Measurements from ENCODE around the gene MTHFD1L.

Gene MTHFD1L

GRCh38 chr6:150898399-150899170, 33.1 kb downstream of the MTHFD1L start:
- no peak for DNase-seq (ENCODE audit: low read depth in 2 of 2)

- DNase-seq (ENCODE audit: low read depth in 2 of 2), result no peak
These were observed 33.7 kb downstream of the MTHFD1L start for GRCh38 chr6:150899231-150899630.

- no peak for DNase-seq (ENCODE audit: low read depth in 2 of 2)
These were observed 34.5 kb downstream of the MTHFD1L start for GRCh38 chr6:150900049-150900448.

GRCh38 chr6:150902142-150902776, 36.8 kb downstream of the MTHFD1L start:
- no peak for DNase-seq (ENCODE audit: low read depth in 2 of 2)

- no peak for DNase-seq (ENCODE audit: low read depth in 2 of 2)
These were observed 40.3 kb downstream of the MTHFD1L start for GRCh38 chr6:150905769-150906168.

- no peak for DNase-seq (ENCODE audit: low read depth in 2 of 2)
These were observed 41.3 kb downstream of the MTHFD1L start for GRCh38 chr6:150906641-150907326.

- DNase-seq (ENCODE audit: low read depth in 2 of 2), result no peak
These were observed 41.9 kb downstream of the MTHFD1L start for GRCh38 chr6:150907383-150907782.

- DNase-seq (ENCODE audit: low read depth in 2 of 2), result no peak
These were observed 43.4 kb downstream of the MTHFD1L start for GRCh38 chr6:150908901-150909300.

- no peak for DNase-seq (ENCODE audit: low read depth in 2 of 2)
These were observed 45.1 kb downstream of the MTHFD1L start for GRCh38 chr6:150910561-150910960.

GRCh38 chr6:150914372-150914771, 48.9 kb downstream of the MTHFD1L start:
- DNase-seq (ENCODE audit: low read depth in 2 of 2), result no peak

- DNase-seq (ENCODE audit: low read depth in 2 of 2), result no peak
These were observed 49.8 kb downstream of the MTHFD1L start for GRCh38 chr6:150915131-150915879.

- no peak for DNase-seq (ENCODE audit: low read depth in 2 of 2)
These were observed 50.4 kb downstream of the MTHFD1L start for GRCh38 chr6:150915880-150916265.

- no peak for DNase-seq (ENCODE audit: low read depth in 2 of 2)
These were observed 54.4 kb downstream of the MTHFD1L start for GRCh38 chr6:150919938-150920337.

- no peak for DNase-seq (ENCODE audit: low read depth in 2 of 2)
These were observed 56.6 kb downstream of the MTHFD1L start for GRCh38 chr6:150922137-150922536.

- DNase-seq (ENCODE audit: low read depth in 2 of 2), result no peak
These were observed 59.5 kb downstream of the MTHFD1L start for GRCh38 chr6:150924808-150925589.

GRCh38 chr6:150925590-150925928, 60.1 kb downstream of the MTHFD1L start:
- DNase-seq (ENCODE audit: low read depth in 2 of 2), result no peak

GRCh38 chr6:150925976-150926375, 60.5 kb downstream of the MTHFD1L start:
- DNase-seq (ENCODE audit: low read depth in 2 of 2), result no peak

GRCh38 chr6:150928882-150929281, 63.4 kb downstream of the MTHFD1L start:
- no peak for DNase-seq (ENCODE audit: low read depth in 2 of 2)

GRCh38 chr6:150929416-150929815, 63.9 kb downstream of the MTHFD1L start:
- DNase-seq (ENCODE audit: low read depth in 2 of 2), result no peak

GRCh38 chr6:150930841-150931240, 65.3 kb downstream of the MTHFD1L start:
- no peak for DNase-seq (ENCODE audit: low read depth in 2 of 2)

GRCh38 chr6:150931405-150931804, 65.9 kb downstream of the MTHFD1L start:
- no peak for DNase-seq (ENCODE audit: low read depth in 2 of 2)

All from stimulated activated CD8-positive, alpha-beta memory T cell treated with anti-CD3 and anti-CD28 coated beads, Interleukin-15, amount 100 ng/mL, for 4 hours (primary cell).